Left hindlimb (tissue), 1 donor: ENCODE data around the gene MRPL2.
A peak's percentile ranks its signal among the peaks of the same experiment; 100 is the strongest.

Experiments used
- DNase-seq: peaks from one replicate; pipeline ENCODE4 v3.0.0-alpha.2; 2018

Gene MRPL2

DNA sequence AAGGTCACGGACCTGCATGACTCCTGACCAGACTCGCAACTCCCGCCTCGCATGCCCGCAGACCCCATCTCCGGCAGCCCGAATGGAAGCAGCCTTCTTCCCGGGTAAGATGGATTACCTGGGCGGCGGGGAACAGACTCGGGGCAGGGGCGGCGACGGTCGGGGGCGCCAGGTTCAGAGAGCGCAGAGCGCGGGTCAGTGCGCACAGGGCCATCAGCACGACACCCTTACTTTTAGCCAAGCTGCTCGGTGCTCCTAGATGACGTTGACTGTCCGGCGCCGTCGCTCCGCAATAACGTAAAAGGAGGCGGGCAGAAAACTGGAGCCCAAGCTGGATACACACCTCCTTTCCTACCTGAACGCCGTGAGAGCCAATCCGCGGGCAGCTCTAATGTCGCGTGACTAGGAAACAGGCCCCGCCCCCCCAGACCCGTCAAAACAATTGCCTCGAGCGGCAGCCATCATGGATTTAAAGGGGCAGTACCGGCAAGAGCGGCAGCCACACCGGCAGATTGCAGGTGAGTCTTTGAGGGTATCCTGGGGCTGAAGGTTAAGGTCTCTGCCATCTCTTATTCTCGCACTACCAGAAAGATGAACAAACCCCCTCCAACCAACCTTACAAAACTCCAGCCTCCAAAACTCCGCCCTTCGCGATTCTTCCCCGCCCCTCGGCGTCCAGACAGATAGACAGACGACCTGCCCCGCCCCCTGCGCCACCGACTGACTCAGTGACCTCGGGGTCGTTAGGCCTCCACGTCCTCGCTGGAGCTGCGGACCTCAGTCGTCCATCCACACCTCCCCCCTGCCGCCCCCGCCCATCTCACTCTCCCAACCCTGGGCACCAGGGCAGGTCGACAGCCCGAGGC lies at the start of gene MRPL2, which contains the start of gene KLC4:
Gene MRPL2 (minus strand): TSS at position 267 of the 866 bp plus-strand sequence. CDS start 53 bp downstream, at position 214.
Gene KLC4 (plus strand): TSS at position 464 of the 866 bp plus-strand sequence. CDS start 1,705 bp downstream, outside the sequence.
- peak; percentile 99 for DNase-seq

DNA sequence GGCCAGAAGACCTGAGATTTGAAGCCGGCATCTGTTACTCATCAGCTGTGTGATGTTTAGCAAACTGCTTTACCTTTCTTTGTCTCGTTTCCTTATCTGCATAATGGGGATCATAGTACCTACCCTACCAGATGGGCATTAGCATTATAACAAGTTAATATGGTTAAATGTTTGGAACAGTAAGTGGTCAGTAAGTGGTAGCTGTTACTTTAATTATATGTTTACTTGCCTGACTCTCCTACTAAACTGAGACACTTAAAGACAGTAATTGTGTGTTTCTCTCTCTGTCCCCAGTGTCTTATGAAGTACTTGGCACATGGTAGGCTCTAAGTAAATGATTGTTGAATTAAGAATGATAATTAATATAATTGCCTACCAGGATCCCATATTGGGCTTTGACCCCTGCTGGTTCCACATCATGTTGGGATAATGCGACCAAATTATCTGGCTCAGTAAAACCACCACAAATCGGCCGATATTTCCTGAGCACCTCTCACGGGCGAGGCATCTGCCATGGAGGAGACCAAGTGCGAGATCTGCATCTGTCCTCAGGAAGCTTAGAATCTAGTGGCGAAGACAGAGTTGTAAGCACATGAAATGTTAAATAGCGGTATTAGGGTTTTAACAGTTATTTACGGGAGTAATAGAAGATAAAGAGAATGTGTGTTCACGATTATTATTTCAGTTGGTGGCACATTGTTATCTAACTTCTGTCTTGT lies 48.3 kb upstream of the MRPL2 start:
- no peak for DNase-seq

- DNase-seq: no peak
These were observed 46.4 kb upstream of the MRPL2 start for GRCh38 chr6:43105538-43106222.

DNA sequence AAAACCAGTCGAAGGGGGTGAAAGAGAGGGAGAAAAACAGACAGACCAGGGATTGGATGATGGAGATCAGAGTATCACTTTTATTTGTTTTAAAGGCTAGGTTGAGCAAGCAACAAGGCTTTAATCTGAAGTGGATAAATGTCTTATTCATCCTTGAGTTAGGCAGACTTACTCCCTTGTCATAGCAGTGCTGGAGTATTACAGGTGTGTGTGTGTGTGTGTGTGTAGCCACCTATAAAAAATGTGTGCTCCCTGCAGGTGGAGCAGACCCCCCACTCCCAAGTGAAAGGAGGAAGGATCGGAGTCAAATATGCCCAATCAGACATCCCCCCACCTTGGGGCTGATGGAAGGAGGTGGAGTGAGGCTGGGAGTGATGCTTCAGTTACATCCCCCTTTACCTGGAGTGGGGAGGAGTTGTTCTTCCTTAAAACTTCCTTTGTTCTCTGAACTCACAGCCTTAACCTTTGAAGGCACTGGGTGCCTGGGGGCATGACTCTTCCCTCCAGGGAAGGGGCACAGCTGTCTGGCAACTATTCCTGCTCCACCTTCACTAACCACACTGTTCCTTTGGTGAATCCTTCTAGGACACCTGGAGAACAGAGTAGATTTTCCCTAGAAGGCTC lies 44.1 kb upstream of the MRPL2 start:
- DNase-seq: no peak

DNA sequence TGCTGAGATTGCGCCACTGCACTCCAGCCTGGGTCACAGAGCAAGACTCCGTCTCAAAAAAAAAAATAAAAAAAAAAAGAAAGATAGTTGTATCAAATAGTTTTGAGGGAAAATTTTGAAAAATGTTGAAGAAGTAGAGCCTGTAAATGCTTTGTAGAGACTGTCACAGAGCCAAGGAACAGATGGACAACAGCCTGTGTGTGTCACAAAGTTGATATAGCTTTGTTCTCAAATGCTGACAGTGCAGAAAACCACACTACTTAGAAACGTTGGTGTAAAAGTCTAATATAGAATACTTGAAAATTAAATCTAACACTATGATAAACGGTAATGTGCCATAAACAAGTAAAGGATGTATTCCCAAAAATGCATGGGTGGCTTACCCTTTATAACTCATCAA lies 42.3 kb upstream of the MRPL2 start:
- DNase-seq: no peak

- no peak for DNase-seq
These were observed 38.3 kb upstream of the MRPL2 start for GRCh38 chr6:43097502-43097901.

DNA sequence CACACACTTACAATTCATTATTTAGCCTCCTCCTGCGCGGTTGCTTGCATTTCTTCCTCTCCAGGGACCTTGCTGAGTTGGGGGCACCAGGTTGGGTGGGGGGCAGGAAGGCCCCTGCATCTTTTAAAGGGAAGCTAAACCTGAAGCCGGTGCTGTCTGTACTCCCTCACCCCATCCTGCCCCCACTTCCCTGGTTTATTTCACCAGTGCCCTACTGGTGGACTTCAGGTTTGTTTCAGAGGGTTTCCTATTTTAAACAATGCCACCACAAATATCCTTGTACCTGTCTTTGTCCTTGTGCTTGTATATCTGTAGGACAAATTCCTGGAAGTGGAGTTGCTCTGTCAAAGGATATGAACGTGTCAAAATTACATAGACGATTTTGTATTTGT lies 37.9 kb upstream of the MRPL2 start:
- no peak for DNase-seq

- DNase-seq: no peak
These were observed 37.3 kb upstream of the MRPL2 start for GRCh38 chr6:43096451-43097097.

- no peak for DNase-seq
These were observed 36.7 kb upstream of the MRPL2 start for GRCh38 chr6:43095939-43096338.

DNA sequence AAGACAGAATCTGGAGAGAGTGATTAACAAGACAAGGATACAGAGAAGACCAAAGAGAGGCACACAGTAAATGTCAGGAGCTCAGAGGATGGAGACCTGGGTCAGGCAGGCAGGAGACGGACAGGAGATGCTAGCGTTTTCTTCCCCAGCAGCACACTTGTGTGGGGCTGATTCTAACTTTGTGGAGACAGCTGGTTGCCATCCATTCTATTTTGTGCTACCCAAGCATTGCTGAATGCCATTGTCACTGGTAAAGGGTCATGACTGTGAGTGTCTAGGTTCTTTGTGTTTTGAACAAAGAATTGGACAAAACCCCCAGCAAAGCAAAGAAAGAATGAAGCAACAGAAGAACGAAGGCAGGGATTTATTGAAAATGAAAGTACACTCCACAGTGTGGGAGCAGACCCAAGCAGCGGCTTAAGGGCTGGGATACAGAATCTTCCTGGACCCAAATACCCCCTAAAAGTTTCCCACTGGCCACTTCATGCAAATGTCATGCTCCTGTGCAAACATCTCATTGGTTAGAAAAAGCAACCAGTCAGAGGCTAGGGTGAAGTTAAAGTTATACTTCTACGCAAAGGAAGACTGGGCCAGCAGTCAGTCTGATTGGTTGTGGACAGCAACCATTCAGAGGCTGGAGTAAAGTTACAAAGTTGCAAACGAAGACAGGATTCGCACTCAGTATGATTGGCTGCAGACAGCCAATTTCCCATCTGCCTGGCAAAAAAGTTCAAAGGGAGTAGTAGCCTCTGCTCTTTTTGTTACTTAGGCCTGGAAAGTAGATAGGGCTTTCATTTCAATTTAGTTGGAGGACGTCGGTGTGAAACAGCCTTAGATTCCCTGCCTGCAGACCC lies 34.4 kb upstream of the MRPL2 start:
- no peak for DNase-seq

- DNase-seq: no peak
These were observed 33.4 kb upstream of the MRPL2 start for GRCh38 chr6:43092635-43093034.

GRCh38 chr6:43091436-43091991 lies 32.3 kb upstream of the MRPL2 start:
- no peak for DNase-seq

- DNase-seq: no peak
These were observed 31.8 kb upstream of the MRPL2 start for GRCh38 chr6:43091020-43091419.

GRCh38 chr6:43090559-43090956 lies 31.3 kb upstream of the MRPL2 start:
- DNase-seq: no peak

DNA sequence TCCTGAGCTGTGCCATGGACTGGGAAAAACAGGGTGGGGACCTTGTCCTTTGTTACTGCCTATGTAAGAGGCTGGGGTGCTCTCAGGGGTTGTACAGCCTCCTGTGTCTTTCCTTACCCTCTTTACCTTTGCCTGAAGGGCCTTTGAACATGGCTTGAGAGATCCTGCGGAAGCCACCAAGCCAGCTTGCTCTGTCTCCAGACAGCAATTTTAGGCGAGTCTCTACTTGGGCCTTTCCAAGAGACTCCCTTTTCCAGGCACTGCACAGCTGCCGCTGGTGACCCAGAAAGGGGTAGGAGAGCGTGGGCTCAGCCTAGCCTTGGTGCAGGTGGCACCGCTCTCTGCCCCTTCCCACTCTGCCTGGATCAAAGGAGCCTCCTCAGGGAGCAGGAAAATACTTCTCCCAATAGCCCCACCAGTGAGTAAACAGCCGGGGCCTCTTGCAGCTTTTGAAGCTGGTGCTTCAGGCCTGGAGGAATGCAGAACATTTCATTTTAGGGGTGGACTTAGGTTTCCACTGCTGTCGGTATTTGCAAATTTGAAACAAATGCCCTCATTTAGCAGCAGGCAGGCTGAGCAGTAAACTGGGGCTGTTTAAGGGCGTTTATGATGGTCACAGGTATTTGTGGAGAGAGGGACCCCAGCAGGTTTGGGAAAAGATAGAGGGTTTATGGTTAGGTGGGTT lies 30.8 kb upstream of the MRPL2 start:
- DNase-seq: no peak

DNA sequence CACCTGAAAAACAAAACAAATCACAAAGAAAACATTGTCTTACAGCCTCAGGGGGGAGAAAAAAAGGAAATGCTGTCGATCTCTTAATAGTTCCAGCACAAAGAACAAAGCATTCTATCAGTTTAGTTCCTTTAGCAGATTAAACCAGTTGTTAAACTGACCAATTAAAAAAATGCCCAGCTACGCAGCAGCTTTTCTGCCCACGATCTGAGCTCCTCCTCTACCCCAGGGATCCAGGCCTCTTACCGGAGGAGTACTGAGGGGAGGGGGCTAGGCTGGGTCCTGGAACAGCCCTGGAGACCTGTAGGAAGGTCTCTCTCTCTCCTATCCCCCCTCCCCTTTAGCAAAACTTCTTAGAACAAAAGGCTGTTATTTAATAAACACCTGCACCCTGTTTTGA lies 30.2 kb upstream of the MRPL2 start:
- no peak for DNase-seq

DNA sequence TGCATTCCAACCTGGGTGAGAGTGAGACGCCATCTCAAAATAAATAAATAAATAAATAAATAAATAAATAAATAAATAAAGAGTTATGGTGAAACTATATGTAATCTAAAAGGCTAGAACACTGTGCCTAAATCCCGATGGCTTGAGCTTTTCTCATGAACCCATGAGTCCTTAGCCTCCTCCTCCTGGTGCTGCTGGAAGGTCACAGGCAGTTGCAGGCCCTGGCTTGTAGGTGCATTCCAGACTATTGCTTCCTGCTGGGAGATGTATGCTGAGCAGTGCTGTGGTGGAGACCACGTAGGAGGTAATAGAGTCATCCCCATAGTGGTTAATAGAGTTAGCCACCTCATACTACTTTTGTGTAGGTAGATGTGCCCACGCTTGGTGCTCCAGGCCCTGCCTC lies 29.4 kb upstream of the MRPL2 start:
- no peak for DNase-seq

GRCh38 chr6:43086022-43086658 lies 26.9 kb upstream of the MRPL2 start:
- no peak for DNase-seq

DNA sequence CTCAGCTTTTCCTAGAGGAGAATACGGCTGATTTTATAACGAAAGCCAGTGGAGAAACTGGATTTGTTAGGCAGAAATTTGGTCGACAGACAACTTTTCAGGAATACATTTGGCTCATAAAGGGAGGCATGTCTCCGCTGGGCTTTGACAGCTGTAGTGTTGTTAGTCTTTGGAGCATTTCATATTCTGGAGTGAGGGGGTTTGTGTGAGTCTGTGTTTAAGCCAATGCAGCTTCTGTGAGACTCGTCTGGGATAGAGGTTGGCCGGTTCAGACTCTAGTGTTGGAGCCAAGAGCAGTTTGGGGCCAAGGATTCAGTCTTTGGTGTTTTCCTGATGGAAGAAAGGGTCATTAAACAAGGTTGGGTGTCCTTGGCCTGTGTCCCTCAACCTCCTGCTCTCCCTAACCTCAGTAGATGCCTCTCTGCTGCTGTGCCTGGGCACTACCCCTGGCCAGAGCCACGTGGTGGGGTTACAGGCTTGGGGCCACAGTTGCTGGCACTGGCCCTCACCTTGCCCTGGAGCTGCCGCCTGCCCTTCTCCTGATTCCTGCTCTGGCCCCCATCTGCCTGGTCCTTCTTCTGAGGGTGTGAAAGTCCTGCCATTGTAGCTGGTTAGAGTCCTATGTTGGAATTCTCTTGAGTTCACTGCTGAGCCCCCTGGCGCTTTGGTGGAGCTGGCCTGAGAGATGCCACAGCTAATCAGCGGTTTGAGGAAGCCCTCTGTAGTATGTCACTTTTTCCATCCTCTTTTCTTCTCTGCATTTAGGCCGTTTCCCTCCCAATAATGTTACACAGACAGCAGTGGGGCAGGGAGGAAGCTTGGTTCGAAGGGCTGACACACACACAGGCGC lies 23.8 kb upstream of the MRPL2 start:
- DNase-seq: peak; percentile 58
